ENCODE results near the gene IFT81. TPM values are rescaled to one million over a fixed set of nuclear protein-coding genes. Genes with fewer than 3 reads are reported as not detected.

The IFT81 gene
- total and polyA plus RNA-seq, 2 of the 13 experiments (the other 11 are each of a cell fraction or from before 2014, with no cell fraction given), result 4.2 to 13.0 TPM

DNA sequence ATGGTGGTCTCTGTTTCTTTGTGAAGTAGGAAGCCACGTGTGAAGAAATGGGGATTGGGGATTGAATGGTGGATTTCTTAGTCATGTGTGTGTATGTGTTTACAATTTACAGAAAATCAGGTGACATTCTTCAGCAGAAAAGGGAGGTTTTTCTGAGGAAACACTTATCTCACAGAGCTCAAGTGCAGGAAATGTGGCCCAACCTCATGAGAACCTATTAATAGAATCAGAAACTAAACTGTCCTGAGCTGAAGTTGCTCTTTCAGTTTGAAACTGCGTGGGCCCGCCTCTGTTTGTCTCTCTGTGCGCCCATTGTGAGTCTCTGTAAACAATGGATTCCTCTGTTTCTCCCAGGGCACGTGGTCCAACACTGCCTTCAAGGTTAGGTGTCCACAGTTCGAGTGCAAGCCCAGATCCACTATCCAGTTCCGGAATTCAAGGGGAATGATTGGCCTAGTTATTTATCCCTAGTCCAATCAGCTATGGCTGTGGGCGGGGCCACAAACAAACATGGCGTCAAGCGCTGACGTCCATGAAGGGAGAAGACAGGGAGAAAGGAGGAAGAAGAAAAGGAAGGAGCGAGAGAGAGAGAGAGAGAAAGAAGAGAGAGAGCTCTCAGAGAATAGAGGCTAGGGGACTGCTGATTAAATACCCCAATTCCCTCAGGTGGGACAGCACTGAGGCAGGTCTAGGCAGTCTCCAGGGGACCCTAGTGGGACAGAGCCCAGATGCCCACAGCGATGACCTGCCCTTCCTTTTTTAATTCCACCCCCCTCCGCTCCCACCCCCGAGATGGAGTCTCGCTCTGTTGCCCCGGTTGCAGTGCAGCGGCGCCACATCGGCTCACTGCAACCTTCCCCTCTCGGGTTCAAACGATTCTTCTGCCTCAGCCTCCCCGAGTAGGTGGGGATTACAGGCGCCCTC lies 44.4 kb upstream of the IFT81 start (continued):
- TF ChIP-seq, protein P1, sequence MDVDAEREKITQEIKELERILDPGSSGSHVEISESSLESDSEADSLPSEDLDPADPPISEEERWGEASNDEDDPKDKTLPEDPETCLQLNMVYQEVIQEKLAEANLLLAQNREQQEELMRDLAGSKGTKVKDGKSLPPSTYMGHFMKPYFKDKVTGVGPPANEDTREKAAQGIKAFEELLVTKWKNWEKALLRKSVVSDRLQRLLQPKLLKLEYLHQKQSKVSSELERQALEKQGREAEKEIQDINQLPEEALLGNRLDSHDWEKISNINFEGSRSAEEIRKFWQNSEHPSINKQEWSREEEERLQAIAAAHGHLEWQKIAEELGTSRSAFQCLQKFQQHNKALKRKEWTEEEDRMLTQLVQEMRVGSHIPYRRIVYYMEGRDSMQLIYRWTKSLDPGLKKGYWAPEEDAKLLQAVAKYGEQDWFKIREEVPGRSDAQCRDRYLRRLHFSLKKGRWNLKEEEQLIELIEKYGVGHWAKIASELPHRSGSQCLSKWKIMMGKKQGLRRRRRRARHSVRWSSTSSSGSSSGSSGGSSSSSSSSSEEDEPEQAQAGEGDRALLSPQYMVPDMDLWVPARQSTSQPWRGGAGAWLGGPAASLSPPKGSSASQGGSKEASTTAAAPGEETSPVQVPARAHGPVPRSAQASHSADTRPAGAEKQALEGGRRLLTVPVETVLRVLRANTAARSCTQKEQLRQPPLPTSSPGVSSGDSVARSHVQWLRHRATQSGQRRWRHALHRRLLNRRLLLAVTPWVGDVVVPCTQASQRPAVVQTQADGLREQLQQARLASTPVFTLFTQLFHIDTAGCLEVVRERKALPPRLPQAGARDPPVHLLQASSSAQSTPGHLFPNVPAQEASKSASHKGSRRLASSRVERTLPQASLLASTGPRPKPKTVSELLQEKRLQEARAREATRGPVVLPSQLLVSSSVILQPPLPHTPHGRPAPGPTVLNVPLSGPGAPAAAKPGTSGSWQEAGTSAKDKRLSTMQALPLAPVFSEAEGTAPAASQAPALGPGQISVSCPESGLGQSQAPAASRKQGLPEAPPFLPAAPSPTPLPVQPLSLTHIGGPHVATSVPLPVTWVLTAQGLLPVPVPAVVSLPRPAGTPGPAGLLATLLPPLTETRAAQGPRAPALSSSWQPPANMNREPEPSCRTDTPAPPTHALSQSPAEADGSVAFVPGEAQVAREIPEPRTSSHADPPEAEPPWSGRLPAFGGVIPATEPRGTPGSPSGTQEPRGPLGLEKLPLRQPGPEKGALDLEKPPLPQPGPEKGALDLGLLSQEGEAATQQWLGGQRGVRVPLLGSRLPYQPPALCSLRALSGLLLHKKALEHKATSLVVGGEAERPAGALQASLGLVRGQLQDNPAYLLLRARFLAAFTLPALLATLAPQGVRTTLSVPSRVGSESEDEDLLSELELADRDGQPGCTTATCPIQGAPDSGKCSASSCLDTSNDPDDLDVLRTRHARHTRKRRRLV (CRISPR knock-in tag; IDR thresholded peaks at IDR 0.05), result no peak
- no peak for TF ChIP-seq ZSCAN21 (CRISPR knock-in tag; IDR thresholded peaks at IDR 0.05; ENCODE audit: borderline replicate concordance)
- no peak for TF ChIP-seq GFI1 (CRISPR knock-in tag; IDR thresholded peaks at IDR 0.05; ENCODE audit: borderline replicate concordance)
- TF ChIP-seq AHDC1 (CRISPR knock-in tag; IDR thresholded peaks at IDR 0.05; ENCODE audit: borderline replicate concordance), result no peak
- TF ChIP-seq ZNF780A (CRISPR knock-in tag; IDR thresholded peaks at IDR 0.05), result no peak
- TF ChIP-seq RBAK (CRISPR knock-in tag; IDR thresholded peaks at IDR 0.05), result no peak
- no peak for TF ChIP-seq TEAD2 (CRISPR knock-in tag; IDR thresholded peaks at IDR 0.05)
- no peak for TF ChIP-seq HNRNPL (IDR thresholded peaks at IDR 0.05; ENCODE audit: low read depth, low read length)
- peak; percentile 84; the same call in 1 of the 2 replicates for TF ChIP-seq SNAPC2 (CRISPR knock-in tag; IDR thresholded peaks at IDR 0.05)
- no peak for TF ChIP-seq ZNF713 (CRISPR knock-in tag; IDR thresholded peaks at IDR 0.05)
- TF ChIP-seq ZNF333 (CRISPR knock-in tag; IDR thresholded peaks at IDR 0.05; ENCODE audit: borderline replicate concordance), result no peak
- TF ChIP-seq KLF12 (CRISPR knock-in tag; IDR thresholded peaks at IDR 0.05; ENCODE audit: borderline replicate concordance), result 0 out of 2 replicates have a peak, but pooled peaks have one; percentile 45
- TF ChIP-seq, protein P2, sequence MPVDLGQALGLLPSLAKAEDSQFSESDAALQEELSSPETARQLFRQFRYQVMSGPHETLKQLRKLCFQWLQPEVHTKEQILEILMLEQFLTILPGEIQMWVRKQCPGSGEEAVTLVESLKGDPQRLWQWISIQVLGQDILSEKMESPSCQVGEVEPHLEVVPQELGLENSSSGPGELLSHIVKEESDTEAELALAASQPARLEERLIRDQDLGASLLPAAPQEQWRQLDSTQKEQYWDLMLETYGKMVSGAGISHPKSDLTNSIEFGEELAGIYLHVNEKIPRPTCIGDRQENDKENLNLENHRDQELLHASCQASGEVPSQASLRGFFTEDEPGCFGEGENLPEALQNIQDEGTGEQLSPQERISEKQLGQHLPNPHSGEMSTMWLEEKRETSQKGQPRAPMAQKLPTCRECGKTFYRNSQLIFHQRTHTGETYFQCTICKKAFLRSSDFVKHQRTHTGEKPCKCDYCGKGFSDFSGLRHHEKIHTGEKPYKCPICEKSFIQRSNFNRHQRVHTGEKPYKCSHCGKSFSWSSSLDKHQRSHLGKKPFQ (CRISPR knock-in tag; IDR thresholded peaks at IDR 0.05; ENCODE audit: insufficient replicate concordance), result no peak
- TF ChIP-seq FOSL2 (CRISPR knock-in tag; IDR thresholded peaks at IDR 0.05), result peak; percentile 45
- no peak for TF ChIP-seq ZNF234 (CRISPR knock-in tag; conservative IDR thresholded peaks at IDR 0.05)
- TF ChIP-seq RAD21 (CRISPR knock-in tag; IDR thresholded peaks at IDR 0.05), result no peak; the same call in 1 of the 2 replicates

Data from HepG2 (cell line).